HCT116 (cell line): ENCODE data around the gene TLCD2. TPM values are rescaled to one million over a fixed set of nuclear protein-coding genes. Genes with fewer than 3 reads are reported as not detected.

Experiments
- ATAC-seq: fragments of 200-7000 bp; cut with Tn5 transposase; 2 replicates; pipeline ENCODE4 v1.9.1; 2020; ENCODE audit warnings: mild to moderate bottlenecking, moderate library complexity
- BruUV-seq: library from RNA; stranded (reverse); fragments of 400-500 nt; replicated peaks from 2 replicates; lab custom pipeline; 2021; lab: Mats Ljungman, UMichigan
- CTCF ChIA-PET: fragments of 300-600 bp; sonication (Branson Sonifier 250); formaldehyde crosslinking; loops from one replicate; lab custom pipeline; 2021; ENCODE audit warnings: antibody characterized with exemption; lab: Charles Lee
- POLR2A ChIA-PET: fragments of 300-600, 350-600 bp; sonication (Branson Sonifier 250); formaldehyde crosslinking; loops from one replicate; lab custom pipeline; 2021; ENCODE audit warnings: antibody characterized with exemption; lab: Charles Lee
- RAD21 ChIA-PET, 2 experiments: fragments of 300-600 bp; sonication (Branson Sonifier 250); formaldehyde crosslinking; loops; one replicate each; lab custom pipeline; 2023; ENCODE audit warnings: low total read pairs in 2 of 2; ENCODE audit not compliant: uncharacterized antibody in 2 of 2, unreplicated experiment in 2 of 2, low non-redundant PET in 1 of 2; lab: Charles Lee
- DNase-seq: peaks from one replicate; pipeline ENCODE4 v3.0.0-alpha.2; 2010; ENCODE audit warnings: low read depth, low spot score
- H2AFZ ChIP-seq: fragments of 200-600 bp; shearing (Covaris generic), sonication (generic); 2 replicates; pipeline ENCODE4 v1.6.1; 2017; ENCODE audit warnings: low read depth, mixed run types, mixed read lengths, antibody characterized with exemption, low read length; ENCODE audit not compliant: poor library complexity, severe bottlenecking
- H3K27ac ChIP-seq: 2 replicates; pipeline ENCODE4 v1.5.1; 2012; ENCODE audit warnings: low read depth, low read length
- H3K27me3 ChIP-seq: fragments of 200-600 bp; sonication (generic); 2 replicates; pipeline ENCODE4 v1.6.1; 2016; ENCODE audit warnings: mixed run types, low read length, mixed read lengths; ENCODE audit not compliant: insufficient read depth
- H3K36me3 ChIP-seq, 2 experiments: fragments of 200-500 bp in 1 of 2; fragments of 200-600 bp in 1 of 2; sonication (Bioruptor generic) in 1 of 2; sonication (generic) in 1 of 2; 2 replicates each; pipeline versions ENCODE4 v1.5.1 to v1.6.1; 2014 to 2016; ENCODE audit warnings: low read length in 2 of 2, inconsistent platforms in 1 of 2, mixed read lengths in 1 of 2, mixed run types in 1 of 2; ENCODE audit not compliant: insufficient read depth in 2 of 2, control insufficient read depth in 1 of 2
- H3K4me1 ChIP-seq, 2 experiments: fragments of 200-600 bp in 1 of 2; sonication (generic) in 1 of 2; 2 replicates each; pipeline versions ENCODE4 v1.5.1 to v1.6.1; 2012 to 2017; ENCODE audit warnings: low read length in 2 of 2, inconsistent platforms in 1 of 2, mild to moderate bottlenecking in 1 of 2, mixed read lengths in 1 of 2, mixed run types in 1 of 2, moderate library complexity in 1 of 2; ENCODE audit not compliant: insufficient read depth in 2 of 2, control insufficient read depth in 1 of 2
- H3K4me2 ChIP-seq: fragments of 200-600 bp; sonication (generic); 2 replicates; pipeline ENCODE4 v1.6.1; 2017; ENCODE audit warnings: mixed run types, low read length, mixed read lengths
- H3K4me3 ChIP-seq, 2 experiments: fragments of 200-600 bp in 1 of 2; sonication (generic) in 1 of 2; replicated peaks in 1 of 2; 2 replicates each; pipeline ENCODE4 v1.5.1; 2011 to 2016; ENCODE audit warnings: low read length in 2 of 2, control low read depth in 1 of 2, low read depth in 1 of 2, mild to moderate bottlenecking in 1 of 2, mixed read lengths in 1 of 2, mixed run types in 1 of 2
- H3K79me2 ChIP-seq: fragments of 200-600 bp; sonication (generic); 2 replicates; pipeline ENCODE4 v1.6.1; 2017; ENCODE audit warnings: mild to moderate bottlenecking, mixed run types, low read length, moderate library complexity, mixed read lengths; ENCODE audit not compliant: insufficient read depth
- H3K9ac ChIP-seq: fragments of 200-600 bp; sonication (generic); 2 replicates; pipeline ENCODE4 v1.6.1; 2016; ENCODE audit warnings: low read length, mixed read lengths
- H3K9me2 ChIP-seq: fragments of 200-600 bp; sonication (generic), shearing (Covaris generic); 2 replicates; pipeline ENCODE4 v1.6.1; 2017; ENCODE audit warnings: mixed run types, mild to moderate bottlenecking, moderate library complexity; ENCODE audit not compliant: insufficient read depth
- H3K9me3 ChIP-seq, 2 experiments: fragments of 200-500 bp in 1 of 2; fragments of 200-600 bp in 1 of 2; sonication (Bioruptor generic) in 1 of 2; sonication (generic) in 1 of 2; 2 replicates each; pipeline ENCODE4 v1.6.1; 2014 to 2017; ENCODE audit warnings: low read length in 2 of 2, mixed read lengths in 2 of 2, inconsistent platforms in 1 of 2, low read depth in 1 of 2, mild to moderate bottlenecking in 1 of 2, mixed run types in 1 of 2, moderate library complexity in 1 of 2; ENCODE audit not compliant: control insufficient read depth in 1 of 2, insufficient read depth in 1 of 2
- H4K20me1 ChIP-seq: fragments of 200-600 bp; sonication (generic), shearing (Covaris generic); 2 replicates; pipeline ENCODE4 v1.6.1; 2017; ENCODE audit warnings: mixed run types, mild to moderate bottlenecking, moderate library complexity; ENCODE audit not compliant: insufficient read depth
- ATF3 ChIP-seq: IDR thresholded peaks from 2 replicates; pipeline ENCODE4 v1.6.1; 2012
- CEBPB ChIP-seq: IDR thresholded peaks from 2 replicates; pipeline ENCODE4 v1.6.1; 2012; ENCODE audit warnings: low read depth
- EGR1 ChIP-seq: IDR thresholded peaks from 2 replicates; pipeline ENCODE4 v1.6.1; 2012; ENCODE audit warnings: low read depth
- ELF1 ChIP-seq: IDR thresholded peaks from 2 replicates; pipeline ENCODE4 v1.6.1; 2012; ENCODE audit warnings: low read depth, borderline replicate concordance
- FOSL1 ChIP-seq: IDR thresholded peaks from 2 replicates; pipeline ENCODE4 v1.6.1; 2012; ENCODE audit warnings: low read depth
- POLR2AphosphoS5 ChIP-seq: IDR thresholded peaks from 2 replicates; pipeline ENCODE4 v1.6.1; 2011; ENCODE audit warnings: mild to moderate bottlenecking, low read depth, low read length, moderate library complexity
- REST ChIP-seq: IDR thresholded peaks from 2 replicates; pipeline ENCODE4 v1.6.1; 2012; ENCODE audit warnings: low read depth
- SIN3A ChIP-seq: IDR thresholded peaks from 2 replicates; pipeline ENCODE4 v1.6.1; 2012; ENCODE audit warnings: low read depth
- SRF ChIP-seq: IDR thresholded peaks from 2 replicates; pipeline ENCODE4 v1.6.1; 2012; ENCODE audit warnings: low read depth
- intact Hi-C: fragments of 100-400 bp; cut with micrococcal nuclease; formaldehyde crosslinking; loops from 2 replicates; pipeline ENCODE4 v1.10.0; 2022
- total RNA-seq: library from RNA; stranded (reverse); gene quantifications from one replicate; pipeline ENCODE4 v1.2.1, GENCODE V29; 2021; ENCODE audit not compliant: unreplicated experiment

TLCD2 gene
- total RNA-seq, 1 experiment from 2014 or later = 1.8 TPM

- Histone ChIP-seq H3K4me3 (no peak overlapping the region), H3K9me2 (no peaks in the 10 kb centered on the region), H3K27ac (no peak overlapping the region), H3K36me3 (no peaks in the 10 kb centered on the region), H3K4me2 (no peak overlapping the region), H3K79me2 (no peaks in the 10 kb centered on the region), H3K4me1 (peaks cover 0 to 9% of the 10 kb centered on the region in 2 experiments; a peak in 2 of 4 replicates), H4K20me1 (no peaks in the 10 kb centered on the region), H3K9ac (no peak overlapping the region), H3K9me3 (no peaks in the 10 kb centered on the region), H3K27me3 (no peaks in the 10 kb centered on the region), H2AFZ (no peak overlapping the region)
- ATAC-seq (no peak), DNase-seq (no peak)
- intact Hi-C loops = no loop called here
- CTCF ChIA-PET = no interaction called here
- POLR2A ChIA-PET = no interaction called here
- TF ChIP-seq SIN3A = no peak
- TF ChIP-seq POLR2AphosphoS5 = no peak
- no TSS peak for BruUV-seq
- RAD21 ChIA-PET = no interaction called here
Observed at GRCh38 chr17:1735418-1735817, 25.2 kb upstream of the TLCD2 start.

GRCh38 chr17:1733759-1734158 lies 23.6 kb upstream of the TLCD2 start:
- no peak overlapping the region for H3K27ac ChIP-seq
- ChIA-PET POLR2A (no interaction called here), CTCF (no interaction called here), RAD21 (no interaction called here)
- no peak overlapping the region for H3K9ac ChIP-seq
- H3K9me3 ChIP-seq = no peaks in the 10 kb centered on the region
- no peaks in the 10 kb centered on the region for H3K27me3 ChIP-seq
- H2AFZ ChIP-seq = no peak overlapping the region
- H3K36me3 ChIP-seq = no peaks in the 10 kb centered on the region
- intact Hi-C loops = no loop called here
- H3K4me2 ChIP-seq = no peak overlapping the region
- DNase-seq (no peak), ATAC-seq (no peak)
- H3K79me2 ChIP-seq = no peaks in the 10 kb centered on the region
- no TSS peak for BruUV-seq
- H3K4me1 ChIP-seq = peaks cover 0 to 11% of the 10 kb centered on the region in 2 experiments; a peak in 2 of 4 replicates
- no peak for TF ChIP-seq ATF3
- TF ChIP-seq POLR2AphosphoS5 = no peak
- no peak for TF ChIP-seq FOSL1
- TF ChIP-seq EGR1 = no peak
- no peak for TF ChIP-seq REST
- no peak for TF ChIP-seq CEBPB
- no peak for TF ChIP-seq ELF1
- no peak for TF ChIP-seq SRF
- H3K4me3 ChIP-seq = no peak overlapping the region
- no peaks in the 10 kb centered on the region for H4K20me1 ChIP-seq
- no peaks in the 10 kb centered on the region for H3K9me2 ChIP-seq
